Cardiac fibroblast (primary cell): ENCODE results near the gene IGF2.

Experiments
- DNase-seq, 2 donors: peaks; one replicate each; pipeline versions ENCODE4 v3.0.0 to v3.0.0-alpha.2; 2010; ENCODE audit warnings: low read depth in 2 of 2
- H3K4me3 ChIP-seq, 2 donors: replicated peaks in 1 of 2; 1 replicate in 1 of 2; 2 replicates in 1 of 2; pipeline ENCODE4 v1.5.1; 2011; ENCODE audit warnings: low read depth in 2 of 2, low read length in 2 of 2, mild to moderate bottlenecking in 2 of 2, moderate library complexity in 1 of 2
- CTCF ChIP-seq: IDR thresholded peaks from one replicate; pipeline ENCODE4 v1.5.1; 2011; ENCODE audit warnings: low read depth, mild to moderate bottlenecking, low read length, inconsistent platforms

IGF2 gene

GRCh38 chr11:2136209-2136951 is 2.8 kb downstream of the IGF2 start:
- TF ChIP-seq CTCF = no peak
- no peak for DNase-seq
- H3K4me3 ChIP-seq = peak overlapping the region; percentile 11 to 32

GRCh38 chr11:2135648-2136201 is 3.5 kb downstream of the IGF2 start:
- no peak for DNase-seq
- H3K4me3 ChIP-seq = no peak overlapping the region
- no peak for TF ChIP-seq CTCF

GRCh38 chr11:2135018-2135569 is 4.1 kb downstream of the IGF2 start:
- H3K4me3 ChIP-seq = no peak overlapping the region
- TF ChIP-seq CTCF = no peak
- no peak for DNase-seq

- TF ChIP-seq CTCF = no peak
- DNase-seq = no peak
- no peak overlapping the region for H3K4me3 ChIP-seq
Measured at GRCh38 chr11:2134022-2135010, 4.9 kb downstream of the IGF2 start.

- DNase-seq = no peak
- no peak for TF ChIP-seq CTCF
- no peak overlapping the region for H3K4me3 ChIP-seq
Measured at GRCh38 chr11:2133241-2134021, 5.8 kb downstream of the IGF2 start.

GRCh38 chr11:2132874-2133240 is 6.3 kb downstream of the IGF2 start:
- no peak for DNase-seq
- H3K4me3 ChIP-seq = no peak overlapping the region

More at GRCh38 chr11:2132874-2133240, 6.3 kb downstream of the IGF2 start:
- TF ChIP-seq CTCF = no peak
